Kidney epithelial cell (primary cell): ENCODE measurements around the gene PLAGL2. TPM values are rescaled to one million over a fixed set of nuclear protein-coding genes. Genes with fewer than 3 reads are reported as not detected.

Source experiments
- DNase-seq: peaks from one replicate; pipeline ENCODE4 v3.0.0-alpha.2; 2010; ENCODE audit warnings: low read depth
- H3K27me3 ChIP-seq: 2 replicates; pipeline ENCODE4 v1.6.0; 2011; ENCODE audit warnings: low read length; ENCODE audit not compliant: control insufficient read depth, insufficient read depth
- H3K36me3 ChIP-seq: 2 replicates; pipeline ENCODE4 v1.5.1; 2011; ENCODE audit warnings: low read length; ENCODE audit not compliant: control insufficient read depth, insufficient read depth
- H3K4me3 ChIP-seq: 2 replicates; pipeline ENCODE4 v1.5.1; 2011; ENCODE audit warnings: low read depth, mild to moderate bottlenecking, control low read depth, low read length
- total RNA-seq: library from RNA; depleted of rRNA; stranded (reverse); fragments of >200 nt; gene quantifications from 2 replicates; pipeline ENCODE4 v1.2.3, GENCODE V29; 2015
- TF ChIP-seq, protein P1 (sequence below): IDR thresholded peaks from 2 replicates; pipeline ENCODE4 v1.5.1; 2011; ENCODE audit warnings: mild to moderate bottlenecking, moderate library complexity, low read length, control low read depth, inconsistent platforms; ENCODE audit not compliant: insufficient read depth, poor library complexity, severe bottlenecking

The PLAGL2 gene
- total RNA-seq, 1 donor from 2014 or later: 13.5 TPM

DNA sequence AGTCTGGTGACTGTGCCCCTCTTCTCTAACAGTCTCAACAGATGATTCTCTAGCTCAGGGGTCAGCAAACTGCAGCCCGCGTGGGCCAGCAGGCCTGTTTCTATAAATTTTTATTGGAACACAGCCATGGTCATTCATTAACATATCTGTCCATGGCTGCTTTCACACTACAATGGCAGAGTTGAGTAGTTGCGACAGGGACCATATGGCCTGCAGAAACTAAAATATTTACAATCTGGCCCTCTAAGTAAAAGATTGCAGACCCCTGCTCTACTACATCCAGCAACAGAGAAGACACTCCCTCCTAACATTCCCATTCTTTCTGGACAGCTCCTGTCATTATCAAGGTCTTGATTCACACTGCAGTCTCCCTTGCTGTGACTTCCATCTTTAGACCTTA is 45.2 kb downstream of the PLAGL2 start:
- peaks cover 6% of the 10 kb centered on the region for H3K36me3 ChIP-seq
- no peak for DNase-seq
- H3K27me3 ChIP-seq: no peaks in the 10 kb centered on the region
- TF ChIP-seq, protein P1, sequence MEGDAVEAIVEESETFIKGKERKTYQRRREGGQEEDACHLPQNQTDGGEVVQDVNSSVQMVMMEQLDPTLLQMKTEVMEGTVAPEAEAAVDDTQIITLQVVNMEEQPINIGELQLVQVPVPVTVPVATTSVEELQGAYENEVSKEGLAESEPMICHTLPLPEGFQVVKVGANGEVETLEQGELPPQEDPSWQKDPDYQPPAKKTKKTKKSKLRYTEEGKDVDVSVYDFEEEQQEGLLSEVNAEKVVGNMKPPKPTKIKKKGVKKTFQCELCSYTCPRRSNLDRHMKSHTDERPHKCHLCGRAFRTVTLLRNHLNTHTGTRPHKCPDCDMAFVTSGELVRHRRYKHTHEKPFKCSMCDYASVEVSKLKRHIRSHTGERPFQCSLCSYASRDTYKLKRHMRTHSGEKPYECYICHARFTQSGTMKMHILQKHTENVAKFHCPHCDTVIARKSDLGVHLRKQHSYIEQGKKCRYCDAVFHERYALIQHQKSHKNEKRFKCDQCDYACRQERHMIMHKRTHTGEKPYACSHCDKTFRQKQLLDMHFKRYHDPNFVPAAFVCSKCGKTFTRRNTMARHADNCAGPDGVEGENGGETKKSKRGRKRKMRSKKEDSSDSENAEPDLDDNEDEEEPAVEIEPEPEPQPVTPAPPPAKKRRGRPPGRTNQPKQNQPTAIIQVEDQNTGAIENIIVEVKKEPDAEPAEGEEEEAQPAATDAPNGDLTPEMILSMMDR: no peak
- H3K4me3 ChIP-seq: no peak overlapping the region

DNA sequence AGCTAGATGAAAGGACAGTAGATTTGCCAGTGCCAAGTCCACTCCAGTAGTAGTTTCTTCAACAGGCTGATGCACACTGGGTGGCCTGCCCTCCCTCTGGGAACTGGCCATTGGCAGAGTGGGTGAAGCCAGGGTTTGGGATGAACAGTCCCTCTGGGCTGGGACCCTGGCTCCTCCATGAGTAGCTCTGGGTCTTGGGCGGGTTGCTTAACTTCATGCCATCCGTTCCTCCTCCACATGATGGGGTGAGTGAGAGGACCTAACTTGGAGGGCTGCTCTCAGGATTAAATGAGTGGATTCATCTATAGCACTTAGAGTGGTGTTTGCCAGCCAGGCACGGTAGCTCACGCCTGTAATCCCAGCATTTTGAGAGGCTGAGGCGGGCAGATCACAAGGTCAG is 47.2 kb downstream of the PLAGL2 start:
- Histone ChIP-seq H3K36me3 (peaks cover 6% of the 10 kb centered on the region), H3K4me3 (no peak overlapping the region), H3K27me3 (no peaks in the 10 kb centered on the region)
- DNase-seq: no peak
- TF ChIP-seq, protein P1: no peak

DNA sequence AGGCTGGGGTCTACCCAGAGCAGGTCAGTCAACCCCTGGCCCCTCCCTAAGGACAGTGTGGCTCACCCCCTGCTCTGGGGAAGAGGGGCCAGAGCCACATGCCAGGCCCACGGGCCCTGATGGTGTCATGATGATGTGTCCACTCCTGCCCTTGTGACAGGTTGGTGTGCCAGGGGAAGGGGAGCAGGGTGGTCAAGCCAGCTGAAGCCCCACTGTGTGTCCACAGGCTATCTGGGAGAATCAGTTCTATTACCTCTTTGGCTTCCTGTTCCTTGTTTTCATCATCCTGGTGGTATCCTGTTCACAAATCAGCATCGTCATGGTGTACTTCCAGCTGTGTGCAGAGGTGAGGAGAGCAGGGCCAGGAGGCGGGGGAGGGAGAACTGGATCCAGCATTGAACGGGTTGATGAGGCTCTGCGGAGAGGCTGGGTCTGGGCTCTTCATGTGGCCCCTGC is 47.7 kb downstream of the PLAGL2 start:
- peaks cover 6% of the 10 kb centered on the region for H3K36me3 ChIP-seq
- TF ChIP-seq, protein P1: no peak
- no peak for DNase-seq
- no peak overlapping the region for H3K4me3 ChIP-seq
- no peaks in the 10 kb centered on the region for H3K27me3 ChIP-seq

DNA sequence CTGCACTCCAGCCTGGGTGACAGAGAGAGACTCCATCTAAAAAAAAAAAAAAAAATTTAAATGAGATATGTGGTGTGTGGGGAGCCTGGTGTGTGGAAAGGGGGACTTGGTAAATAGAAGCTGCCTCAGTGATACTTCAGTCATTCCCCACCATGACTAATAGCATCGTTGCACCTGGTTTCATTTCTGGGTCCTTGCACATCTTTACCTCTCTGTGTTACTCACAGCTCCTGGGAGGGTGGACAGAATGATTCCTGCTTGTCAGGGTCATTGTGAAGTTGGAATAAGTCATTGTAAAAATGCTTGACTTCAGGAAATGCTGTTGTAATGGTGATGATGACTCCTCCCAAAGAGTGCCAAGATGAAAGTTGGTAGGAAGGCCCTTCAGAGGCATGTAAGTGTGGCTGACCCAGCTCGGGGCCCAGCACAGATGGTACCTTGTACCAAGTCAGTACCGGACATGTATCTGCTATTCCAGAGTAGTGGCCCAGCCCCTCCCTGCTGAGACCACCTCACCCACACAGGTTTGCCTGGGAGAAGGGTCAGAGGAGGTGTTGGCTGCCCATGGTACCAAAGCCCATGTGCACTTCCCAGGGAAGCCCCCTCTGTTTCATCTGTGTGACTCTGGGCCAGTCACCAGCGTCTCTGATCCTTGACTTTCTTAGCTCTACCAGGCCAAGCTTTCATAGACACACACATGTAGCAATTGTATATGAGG is 48.4 kb downstream of the PLAGL2 start:
- no peak overlapping the region for H3K4me3 ChIP-seq
- H3K36me3 ChIP-seq: peaks cover 6% of the 10 kb centered on the region
- no peak for DNase-seq

DNA sequence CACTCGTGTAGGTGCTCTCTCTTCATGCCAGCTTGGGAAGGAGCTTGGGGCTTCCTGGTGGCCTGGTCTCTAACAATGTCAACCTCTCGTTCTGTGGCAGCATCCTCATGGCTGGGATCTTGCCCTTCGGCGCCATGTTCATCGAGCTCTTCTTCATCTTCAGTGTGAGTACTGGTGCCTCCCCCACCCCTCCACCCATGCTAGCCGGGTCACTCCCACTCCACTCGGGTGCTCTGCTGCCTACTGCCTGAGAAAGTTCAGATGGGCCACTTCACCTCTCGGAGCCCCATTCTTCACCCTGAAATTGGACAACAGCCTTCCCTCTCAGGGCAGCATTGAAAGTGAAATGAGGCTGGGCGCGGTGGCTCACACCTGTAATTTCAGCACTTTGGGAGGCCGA is 49.2 kb downstream of the PLAGL2 start:
- Histone ChIP-seq H3K27me3 (no peaks in the 10 kb centered on the region), H3K36me3 (peaks cover 6% of the 10 kb centered on the region), H3K4me3 (no peak overlapping the region)
- TF ChIP-seq, protein P1: no peak
- no peak for DNase-seq

More for the DNA sequence above, 48.4 kb downstream of the PLAGL2 start:
- no peaks in the 10 kb centered on the region for H3K27me3 ChIP-seq
- TF ChIP-seq, protein P1: no peak

DNA sequence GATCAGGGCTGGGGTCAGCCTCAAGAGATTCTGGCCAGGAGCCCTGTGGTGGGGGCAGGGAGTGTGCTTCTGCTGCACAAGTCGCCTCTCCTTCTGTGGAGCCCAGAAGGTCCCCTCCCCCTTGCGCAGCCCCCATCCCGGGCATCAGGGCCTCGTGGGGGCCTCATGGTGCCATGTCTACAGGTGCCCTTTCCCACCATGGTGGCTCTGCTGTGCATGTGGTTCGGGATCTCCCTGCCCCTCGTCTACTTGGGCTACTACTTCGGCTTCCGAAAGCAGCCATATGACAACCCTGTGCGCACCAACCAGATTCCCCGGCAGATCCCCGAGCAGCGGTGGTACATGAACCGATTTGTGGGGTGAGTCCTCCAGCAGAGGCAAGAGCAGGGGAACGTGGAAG is 49.9 kb downstream of the PLAGL2 start:
- no peak for DNase-seq
- H3K4me3 ChIP-seq: no peak overlapping the region
- H3K27me3 ChIP-seq: no peaks in the 10 kb centered on the region
- peaks cover 6% of the 10 kb centered on the region for H3K36me3 ChIP-seq
- TF ChIP-seq, protein P1: no peak
